MM.1S (cell line): ENCODE data around the gene ARHGEF10L.

Experiments used
- CTCF ChIP-seq: fragments of 300-600 bp; sonication (generic); IDR thresholded peaks from 2 replicates; pipeline ENCODE4 v1.5.1; 2016; ENCODE audit warnings: antibody characterized with exemption, low read length, mixed read lengths
- EZH2 ChIP-seq: fragments of 300-600 bp; sonication (generic); optimal IDR thresholded peaks from 2 replicates; pipeline ENCODE3; 2017; ENCODE audit warnings: low read depth, mild to moderate bottlenecking, antibody characterized with exemption, low read length, mixed read lengths
- EZH2phosphoT487 ChIP-seq: fragments of 300-600 bp; sonication (generic); IDR thresholded peaks from 2 replicates; pipeline ENCODE4 v1.6.1; 2018; ENCODE audit warnings: antibody characterized with exemption, low read length

DNA sequence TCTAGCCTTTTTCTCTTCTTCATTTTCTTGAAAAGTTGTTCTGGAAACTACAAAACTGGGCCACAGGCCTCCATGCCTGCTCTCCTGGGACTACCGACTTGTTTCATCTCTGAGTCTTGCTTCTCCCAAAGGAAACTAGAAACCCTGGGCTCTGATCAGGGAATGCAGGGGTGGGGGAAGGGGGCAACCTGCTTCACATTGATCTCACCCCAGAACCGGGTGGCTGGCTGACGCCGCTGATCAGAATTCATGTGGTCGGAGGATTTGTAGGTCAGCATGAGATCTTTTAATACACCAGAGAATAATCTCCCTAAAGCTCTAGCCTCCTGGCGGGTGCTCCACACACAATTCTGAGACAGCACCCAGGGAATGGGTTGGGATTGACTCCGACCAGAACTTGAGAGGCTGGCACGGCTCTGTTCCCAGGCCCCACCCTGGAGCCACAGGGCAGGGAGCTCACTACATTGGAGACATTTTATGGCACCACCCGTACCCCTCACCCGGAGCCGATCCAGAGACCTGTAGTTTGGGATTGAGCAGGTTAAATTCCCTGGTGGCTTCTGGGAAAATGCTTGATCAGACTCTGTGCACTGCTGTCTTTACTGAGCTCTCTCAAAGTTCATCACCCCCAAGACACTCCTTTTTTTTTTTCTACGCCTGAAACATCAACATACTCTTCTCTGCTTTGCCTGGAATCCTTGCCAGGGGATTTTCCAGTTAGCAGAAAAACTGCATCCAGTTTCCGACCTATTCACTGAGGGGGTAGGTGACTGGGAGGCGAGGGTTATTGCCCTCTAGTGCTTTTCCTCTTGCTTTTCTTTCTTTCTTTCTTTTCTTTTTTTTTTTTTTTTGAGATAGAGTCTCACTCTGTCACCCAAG lies 12.2 kb upstream of the ARHGEF10L start:
- TF ChIP-seq CTCF (no peak), EZH2phosphoT487 (no peak), EZH2 (no peak)
